RWPE1 (cell line): ENCODE measurements around the gene FAM204A.

ENCODE experiments used
- CTCF ChIA-PET: fragments of 350-600 bp; sonication (Branson Sonifier 250); formaldehyde crosslinking; extraction: SDS; loops from one replicate; lab custom pipeline; 2021; lab: Yijun Ruan, JAX
- POLR2A ChIA-PET: fragments of 400-600 bp; formaldehyde crosslinking; extraction: SDS; loops from one replicate; lab custom pipeline; 2020; ENCODE audit warnings: antibody characterized with exemption; ENCODE audit not compliant: low non-redundant PET; lab: Yijun Ruan, JAX
- DNase-seq: peaks from one replicate; pipeline ENCODE4 v3.0.0; 2012; ENCODE audit warnings: low spot score
- H3K27ac ChIP-seq: fragments of 450-650 bp; 2 replicates; pipeline ENCODE4 v1.5.1; 2017
- TF ChIP-seq, protein P1 (sequence below): fragments of 450-650 bp; conservative IDR thresholded peaks from 2 replicates; pipeline ENCODE4 v1.5.1; 2017; ENCODE audit warnings: low read depth, mild to moderate bottlenecking

FAM204A gene

DNA sequence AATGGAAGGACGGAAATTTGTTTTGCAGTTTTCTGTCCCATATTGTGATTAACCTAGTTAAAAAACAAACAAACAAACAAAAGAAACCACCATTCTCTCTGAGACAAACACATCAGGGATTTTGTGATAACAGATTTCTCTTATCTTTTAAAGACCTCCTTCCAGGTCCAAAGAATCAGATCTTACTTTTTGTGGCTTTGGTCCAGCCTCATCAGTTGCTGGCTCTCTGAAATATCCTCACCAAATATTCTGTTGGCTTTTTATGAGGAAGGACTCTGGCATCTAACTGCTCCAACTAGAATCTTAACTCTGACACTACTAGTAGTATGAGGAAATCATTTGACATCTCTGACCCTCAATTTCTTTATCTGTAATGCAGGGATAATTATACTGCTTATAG is 4.8 kb downstream of the FAM204A start:
- ChIA-PET CTCF (no interaction called here), POLR2A (no interaction called here)
- H3K27ac ChIP-seq, result no peak overlapping the region
- TF ChIP-seq, protein P1, sequence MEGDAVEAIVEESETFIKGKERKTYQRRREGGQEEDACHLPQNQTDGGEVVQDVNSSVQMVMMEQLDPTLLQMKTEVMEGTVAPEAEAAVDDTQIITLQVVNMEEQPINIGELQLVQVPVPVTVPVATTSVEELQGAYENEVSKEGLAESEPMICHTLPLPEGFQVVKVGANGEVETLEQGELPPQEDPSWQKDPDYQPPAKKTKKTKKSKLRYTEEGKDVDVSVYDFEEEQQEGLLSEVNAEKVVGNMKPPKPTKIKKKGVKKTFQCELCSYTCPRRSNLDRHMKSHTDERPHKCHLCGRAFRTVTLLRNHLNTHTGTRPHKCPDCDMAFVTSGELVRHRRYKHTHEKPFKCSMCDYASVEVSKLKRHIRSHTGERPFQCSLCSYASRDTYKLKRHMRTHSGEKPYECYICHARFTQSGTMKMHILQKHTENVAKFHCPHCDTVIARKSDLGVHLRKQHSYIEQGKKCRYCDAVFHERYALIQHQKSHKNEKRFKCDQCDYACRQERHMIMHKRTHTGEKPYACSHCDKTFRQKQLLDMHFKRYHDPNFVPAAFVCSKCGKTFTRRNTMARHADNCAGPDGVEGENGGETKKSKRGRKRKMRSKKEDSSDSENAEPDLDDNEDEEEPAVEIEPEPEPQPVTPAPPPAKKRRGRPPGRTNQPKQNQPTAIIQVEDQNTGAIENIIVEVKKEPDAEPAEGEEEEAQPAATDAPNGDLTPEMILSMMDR, result no peak
- DNase-seq, result no peak

DNA sequence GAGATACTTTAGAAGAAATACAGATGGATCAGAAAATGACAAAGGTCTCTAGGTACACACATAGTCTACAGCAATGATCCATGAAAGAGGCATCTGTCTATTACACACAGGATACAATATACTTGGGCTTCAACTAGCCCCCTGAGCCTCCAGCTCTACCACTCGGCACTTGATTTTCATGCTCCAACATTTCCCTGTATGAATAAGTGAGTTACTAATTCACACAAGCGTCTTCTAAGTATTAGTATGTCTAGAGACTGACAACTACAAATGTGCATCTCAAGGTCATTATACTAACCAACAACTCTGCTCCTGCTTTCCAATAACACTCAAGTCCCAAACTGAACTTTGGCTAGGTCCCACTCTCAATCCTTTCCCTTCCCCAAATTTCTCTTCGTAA is 8.3 kb downstream of the FAM204A start:
- H3K27ac ChIP-seq, result no peak overlapping the region
- ChIA-PET CTCF (no interaction called here), POLR2A (no interaction called here)
- no peak for DNase-seq
- TF ChIP-seq, protein P1, result no peak

DNA sequence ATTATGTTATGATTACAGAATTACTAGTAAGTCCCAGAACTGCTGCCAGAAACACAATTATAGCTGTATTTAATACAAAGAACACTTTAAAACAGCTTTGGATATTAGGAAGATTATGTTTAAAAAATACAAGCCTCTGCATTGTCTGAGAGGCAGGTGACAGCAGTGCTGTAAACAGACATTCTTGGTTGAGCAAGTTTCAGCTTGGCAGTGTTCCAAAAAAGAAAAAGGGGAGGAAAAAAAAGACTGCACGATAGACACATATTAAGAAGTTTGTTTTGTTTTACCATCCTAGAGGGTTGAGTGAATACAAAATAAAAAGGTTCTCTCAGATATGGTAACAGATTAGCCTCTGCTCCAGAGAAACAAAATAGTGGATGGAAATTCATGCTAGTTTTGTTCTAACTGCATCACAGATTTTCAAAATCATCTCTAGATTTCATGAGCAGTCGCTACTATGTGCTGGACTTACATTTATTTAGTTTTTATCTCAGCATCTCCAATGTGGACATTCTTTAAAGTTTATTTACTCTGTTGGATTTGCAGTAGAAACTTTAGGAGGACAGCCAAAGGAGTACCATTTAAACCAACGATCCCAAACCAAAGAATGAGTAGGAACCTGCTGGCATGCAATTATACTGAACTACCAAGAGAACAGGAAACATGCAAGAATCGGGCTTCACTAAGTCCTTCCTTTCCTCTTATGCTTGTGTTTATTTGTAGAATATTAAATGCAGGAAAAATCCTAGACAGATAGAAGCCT is 9.0 kb downstream of the FAM204A start:
- ChIA-PET POLR2A (no interaction called here), CTCF (interaction anchor here (0.6 kb wide), 1 partner anchor 264 kb away, joined by 4 read pairs; no protein-coding TSS in a partner anchor)

DNA sequence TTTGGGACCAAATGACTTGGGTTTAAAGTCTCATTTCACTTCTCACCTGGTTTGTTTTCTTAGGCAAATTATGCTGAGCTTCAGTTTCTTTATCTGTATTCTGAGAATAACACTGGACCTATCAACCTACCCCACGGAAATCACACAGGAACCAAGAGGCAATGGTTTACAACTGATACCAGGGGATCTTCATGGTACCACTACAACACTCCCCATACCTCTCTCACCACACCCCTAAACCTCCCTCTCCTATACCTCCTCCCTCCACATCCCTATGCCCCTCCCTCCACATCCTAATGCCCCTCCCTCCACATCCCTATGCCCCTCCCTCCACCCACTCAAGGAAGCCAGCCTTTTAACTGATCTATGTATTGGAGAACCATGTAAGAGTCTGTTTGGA is 9.9 kb downstream of the FAM204A start:
- DNase-seq, result peak; percentile 8
- ChIA-PET CTCF (no interaction called here), POLR2A (no interaction called here)
- TF ChIP-seq, protein P1, result no peak
- H3K27ac ChIP-seq, result no peak overlapping the region

More for the DNA sequence above, 9.0 kb downstream of the FAM204A start:
- TF ChIP-seq, protein P1, result no peak
- H3K27ac ChIP-seq, result no peak overlapping the region
- peak; percentile 23 for DNase-seq

DNA sequence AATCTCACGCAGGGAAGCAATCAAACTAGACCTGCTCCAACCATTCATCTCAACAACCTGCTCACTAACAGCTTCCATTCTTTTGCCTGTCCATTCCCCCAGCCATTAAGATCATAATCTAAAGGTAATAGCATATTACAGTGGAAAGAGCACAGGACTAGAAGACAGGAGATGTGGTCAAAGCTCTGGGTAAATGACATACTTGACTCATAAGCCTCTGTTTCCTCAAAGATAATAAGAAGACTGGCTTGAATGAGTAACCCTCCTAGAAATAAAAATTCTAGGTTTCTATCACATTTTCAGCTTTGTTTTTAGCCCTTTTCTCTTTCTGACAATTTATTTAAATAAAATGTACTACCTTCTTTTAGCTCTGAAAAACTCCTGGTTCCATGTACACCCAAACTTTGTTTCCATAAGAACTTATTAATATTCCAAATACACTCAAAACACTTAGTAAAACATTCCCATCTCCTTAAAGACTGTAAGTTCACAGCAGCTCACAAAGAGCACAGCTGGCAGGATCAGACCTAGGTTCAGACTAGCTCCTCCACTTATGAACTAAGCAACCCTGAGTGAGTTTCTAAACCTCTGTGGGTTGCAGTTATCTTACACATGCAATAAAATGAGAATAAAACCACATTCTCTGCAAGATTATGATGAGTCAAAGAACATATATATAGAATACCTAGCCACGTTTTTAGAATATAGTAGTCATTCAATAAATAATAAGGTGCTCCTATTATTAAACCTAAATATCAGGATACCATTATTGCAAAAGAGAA is 11.6 kb downstream of the FAM204A start:
- CTCF ChIA-PET, result no interaction called here
- no peak for DNase-seq
- TF ChIP-seq, protein P1, result no peak

DNA sequence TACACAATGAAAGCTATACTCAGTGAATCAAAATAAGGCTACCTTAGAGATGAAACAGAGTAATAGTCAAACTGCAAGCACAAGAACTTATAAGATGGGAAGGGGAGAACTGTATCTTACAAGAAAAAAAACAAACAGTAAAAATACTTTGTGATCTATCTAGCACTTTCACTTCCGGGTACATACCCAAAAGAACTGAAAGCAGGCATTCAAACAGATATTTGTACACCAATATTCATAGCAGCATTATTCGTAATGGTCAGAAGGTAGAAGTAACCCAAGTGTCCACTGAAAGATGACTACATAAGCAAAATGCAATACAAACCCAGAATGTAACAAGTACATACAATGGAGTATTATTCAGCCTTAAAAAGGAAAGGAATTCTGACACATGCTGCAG is 18.0 kb downstream of the FAM204A start:
- DNase-seq, result no peak
- ChIA-PET CTCF (interaction anchor here (0.6 kb wide), 1 partner anchor 51 kb away, joined by 3 read pairs; no protein-coding TSS in a partner anchor), POLR2A (no interaction called here)
- TF ChIP-seq, protein P1, result no peak
- H3K27ac ChIP-seq, result no peak overlapping the region

More for the DNA sequence above, 11.6 kb downstream of the FAM204A start:
- H3K27ac ChIP-seq, result no peak overlapping the region
- POLR2A ChIA-PET, result no interaction called here
